Measurements from ENCODE around the gene DDAH1.

DDAH1 gene

DNA sequence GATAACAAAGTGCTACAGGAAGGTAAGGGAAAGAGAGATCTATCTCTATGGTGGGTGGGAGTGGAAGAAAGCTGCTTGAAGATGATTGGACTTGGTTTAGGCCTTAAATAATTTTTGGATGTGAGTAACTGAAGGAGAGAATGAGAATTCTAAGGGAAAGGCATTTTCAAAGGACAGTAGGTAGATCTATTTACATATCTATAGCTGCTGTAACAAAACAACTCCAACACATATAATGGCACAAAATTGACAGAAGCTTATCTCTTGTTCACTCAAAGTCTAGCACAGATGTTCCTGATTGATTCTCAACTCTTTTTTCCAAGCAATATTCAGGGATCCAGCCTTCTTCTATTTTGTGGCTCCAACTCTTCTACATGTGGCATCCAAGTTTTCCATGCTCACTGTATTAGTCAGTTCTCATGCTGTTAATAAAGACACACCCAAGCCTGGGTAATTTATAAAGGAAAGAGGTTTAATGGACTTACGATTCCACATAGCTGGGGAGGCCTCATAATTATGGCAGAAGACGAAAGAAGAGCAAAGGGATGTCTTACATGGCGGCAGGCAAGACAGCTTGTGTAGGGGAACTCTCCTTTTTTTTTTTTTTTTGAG lies 3.1 kb upstream of the DDAH1 start:
- DNase-seq = no peak

DNA sequence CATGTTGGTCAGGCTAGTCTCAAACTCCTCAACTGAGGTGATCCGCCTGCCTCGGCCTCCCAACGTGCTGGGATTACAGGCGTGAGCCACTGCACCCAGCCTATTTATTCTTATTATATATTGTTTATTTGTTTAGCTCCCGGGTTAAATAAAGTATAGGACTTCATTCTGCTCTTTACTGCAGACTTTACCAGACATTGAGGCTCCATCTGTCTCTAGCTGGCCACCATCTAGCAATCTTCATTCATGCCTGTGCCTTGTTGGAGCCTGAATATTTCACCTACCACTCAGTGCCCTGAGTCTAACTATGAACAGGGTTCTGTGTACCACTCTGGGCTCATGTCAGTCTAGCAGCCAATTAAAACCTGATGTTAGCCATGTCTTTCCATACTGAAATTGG lies 2.1 kb upstream of the DDAH1 start:
- no peak for DNase-seq

GRCh38 chr1:85465786-85466134 lies 801 bp upstream of the DDAH1 start:
- no peak for DNase-seq

GRCh38 chr1:85464497-85465098 lies 361 bp downstream of the DDAH1 start:
- no peak for DNase-seq

- no peak for DNase-seq
Observed at GRCh38 chr1:85463731-85464496, 1.0 kb downstream of the DDAH1 start.

DNA sequence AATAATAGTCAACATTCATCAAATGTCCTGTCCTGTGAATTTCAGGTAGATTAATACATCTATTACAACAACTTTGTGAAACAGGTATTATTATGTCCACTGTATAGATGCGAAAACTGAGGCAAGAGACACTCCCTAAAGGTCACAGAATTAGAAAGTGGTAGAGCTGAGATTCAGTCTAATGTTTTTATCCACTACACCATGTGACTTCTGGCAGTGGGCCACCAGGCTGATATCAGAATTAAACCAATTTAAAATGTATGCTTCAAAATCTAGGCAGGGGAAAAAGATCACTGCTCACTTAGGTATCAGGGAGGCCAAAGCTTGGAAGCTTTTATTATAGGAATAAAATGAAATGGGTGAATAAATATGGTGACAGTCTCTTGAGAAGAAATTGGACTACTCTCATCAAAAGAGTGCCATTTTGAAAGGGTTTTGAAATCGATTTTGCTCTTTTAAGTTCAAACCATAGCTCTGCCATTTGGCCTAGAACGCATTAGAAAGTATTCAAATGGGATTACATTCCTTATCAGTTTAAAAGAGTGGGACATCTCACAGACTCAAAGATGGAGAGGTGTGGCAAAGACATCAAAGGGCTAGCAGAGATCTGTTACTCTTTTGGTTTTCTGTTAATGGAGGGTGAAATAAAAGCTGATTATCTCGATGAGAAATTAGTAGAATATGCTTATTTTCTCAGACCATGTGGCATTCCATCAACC lies 1.9 kb downstream of the DDAH1 start:
- no peak for DNase-seq

GRCh38 chr1:85461216-85461918 lies 3.6 kb downstream of the DDAH1 start:
- no peak for DNase-seq

- DNase-seq = no peak
Observed at GRCh38 chr1:85460555-85461088, 4.3 kb downstream of the DDAH1 start.

GRCh38 chr1:85459290-85459689 lies 5.7 kb downstream of the DDAH1 start:
- no peak for DNase-seq

GRCh38 chr1:85454214-85454613 lies 10.7 kb downstream of the DDAH1 start:
- DNase-seq = no peak

GRCh38 chr1:85453640-85454194 lies 11.2 kb downstream of the DDAH1 start:
- no peak for DNase-seq

- DNase-seq = no peak
Observed at GRCh38 chr1:85452948-85453347, 12.0 kb downstream of the DDAH1 start.

GRCh38 chr1:85451236-85451830 lies 13.6 kb downstream of the DDAH1 start:
- no peak for DNase-seq

- no peak for DNase-seq
Observed at GRCh38 chr1:85450832-85451231, 14.1 kb downstream of the DDAH1 start.

DNA sequence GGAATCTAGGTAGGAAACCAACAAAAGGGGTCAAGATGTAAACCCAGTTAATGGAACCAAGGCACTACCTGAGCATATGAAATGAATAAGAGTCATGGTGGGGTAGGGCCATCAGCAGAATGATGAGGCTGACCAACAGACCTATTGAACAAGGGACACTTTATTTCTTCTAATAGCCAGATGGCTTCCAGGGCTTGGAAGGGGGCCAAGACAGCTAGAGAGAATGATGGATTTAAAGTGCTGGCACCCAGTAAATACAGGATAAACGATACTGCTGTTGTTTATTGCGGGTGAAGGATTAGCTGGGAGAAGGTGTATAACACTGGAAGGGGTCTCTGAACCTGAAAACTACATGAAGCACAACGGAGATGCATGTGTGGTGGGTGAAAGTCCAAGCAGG lies 15.6 kb downstream of the DDAH1 start:
- no peak for DNase-seq

- DNase-seq = no peak
Observed at GRCh38 chr1:85448358-85448757, 16.6 kb downstream of the DDAH1 start.

DNA sequence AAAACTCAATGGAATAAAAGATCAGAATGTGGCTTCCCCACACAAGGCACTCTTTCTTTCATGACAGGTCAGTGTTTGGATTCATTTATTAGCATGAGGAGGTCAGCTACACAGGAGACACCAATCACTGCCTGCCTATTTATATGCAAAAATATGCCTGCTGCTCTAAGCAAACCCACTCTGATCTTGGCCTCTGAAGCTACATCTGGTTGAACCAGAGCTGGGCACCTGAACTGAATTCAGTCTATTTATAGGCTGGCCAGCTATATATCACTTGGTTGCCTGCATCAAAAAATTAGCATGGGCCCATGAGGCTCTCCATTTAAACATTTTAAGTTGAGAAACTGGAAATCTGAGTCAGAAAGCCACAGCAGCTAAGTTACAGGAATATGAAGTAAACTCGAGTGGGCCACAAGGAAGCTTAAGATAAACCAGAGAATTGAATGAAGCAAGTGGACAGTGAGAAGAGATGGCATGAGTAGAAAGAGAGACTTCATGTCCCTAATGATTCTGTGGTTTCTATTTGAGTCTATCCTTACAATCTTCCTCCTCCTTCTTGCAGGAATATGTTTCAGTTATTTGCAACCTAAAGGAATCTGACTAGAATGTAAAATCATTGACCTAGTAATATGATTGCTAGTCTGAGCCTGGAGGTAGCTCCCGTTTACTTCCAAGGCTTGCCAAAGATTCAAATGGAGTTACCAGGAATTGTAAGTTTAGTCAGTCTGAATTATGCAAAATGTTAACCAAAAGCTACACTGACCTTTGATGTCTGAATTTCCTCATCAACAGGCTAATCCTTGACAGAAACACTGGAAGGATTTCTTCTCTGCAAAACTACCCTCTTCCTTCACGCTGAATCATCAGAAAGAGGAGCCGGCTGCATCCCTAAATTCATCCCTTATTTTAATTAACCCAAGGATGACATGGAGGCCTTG lies 17.7 kb downstream of the DDAH1 start:
- DNase-seq = no peak

- no peak for DNase-seq
Observed at GRCh38 chr1:85445906-85446305, 19.1 kb downstream of the DDAH1 start.

GRCh38 chr1:85444381-85444780 lies 20.6 kb downstream of the DDAH1 start:
- no peak for DNase-seq

DNA sequence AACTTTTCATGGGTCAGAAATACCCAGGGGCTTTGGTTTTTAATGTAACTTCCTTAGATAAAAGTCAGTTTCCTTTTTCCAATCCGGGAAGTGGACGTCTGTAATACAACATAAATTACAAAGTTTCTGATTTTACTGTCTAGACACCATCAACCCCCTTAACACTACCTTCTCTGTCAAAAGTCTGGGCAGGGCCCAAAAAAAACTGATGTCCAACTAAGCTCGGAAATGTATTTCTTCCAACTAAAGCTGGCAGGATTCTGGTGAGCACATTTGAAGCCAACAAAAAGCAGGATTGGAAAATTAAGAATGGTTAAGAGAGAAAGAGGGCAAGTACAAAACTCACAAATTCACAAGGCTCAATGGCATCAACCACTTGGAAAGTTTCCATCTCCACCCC lies 24.3 kb downstream of the DDAH1 start:
- DNase-seq = no peak

- DNase-seq = no peak
Observed at GRCh38 chr1:85438353-85438752, 26.6 kb downstream of the DDAH1 start.

All from cortex of kidney (tissue), 1 donor.